ENCODE measurements around the gene CD86. TPM values are rescaled to one million over a fixed set of nuclear protein-coding genes. Genes with fewer than 3 reads are reported as not detected.

Gene CD86
- total and polyA plus RNA-seq, 9 of the 15 experiments (the other 6 are each of a cell fraction or from before 2014, with no cell fraction given) = 0.16 TPM; not detected in 8

DNA sequence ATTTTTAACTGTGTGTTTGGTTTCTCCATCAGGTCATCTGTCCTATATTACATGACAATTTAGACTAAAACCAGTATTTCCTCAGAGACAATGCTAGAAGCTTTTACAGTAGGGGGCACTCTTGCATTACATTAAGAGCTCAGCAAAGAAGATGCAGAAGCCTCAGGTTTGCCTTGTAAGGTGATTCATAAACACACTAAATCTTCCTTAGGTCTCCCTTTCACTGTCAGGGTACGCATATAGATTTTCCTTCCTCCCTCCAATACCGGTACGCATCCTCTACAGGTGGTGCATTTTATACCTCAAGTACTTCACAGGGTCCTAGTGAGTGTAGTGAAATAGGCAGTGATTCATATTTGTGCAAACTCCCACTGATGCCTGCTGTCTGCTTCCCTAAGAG lies 46.5 kb downstream of the CD86 start:
- H4K20me1 ChIP-seq (replicated peaks; ENCODE audit: control insufficient read depth, insufficient read depth, low read length) = no peaks in the 10 kb centered on the region
- no peak overlapping the region for H3K9ac ChIP-seq (ENCODE audit: insufficient read depth in 1 of 2, low read depth in 2 of 2, low read length in 2 of 2)
- no peak overlapping the region for H3K4me2 ChIP-seq (ENCODE audit: insufficient read depth, low read length)
- intact Hi-C loops (cut with micrococcal nuclease) = loop anchor here (1.0 to 5.0 kb wide), 4 partner anchors 158 to 554 kb away; partner anchors contain the start of gene POLQ
- WGBS (ENCODE audit: insufficient coverage, low coverage, missing lambda C conversion rate) = 0% methylated on average over 3 of the region's 3 CpGs
- no peaks in the 10 kb centered on the region for H3K4me1 ChIP-seq (replicated peaks in 1 of 2; ENCODE audit: control insufficient read depth in 2 of 2, insufficient read depth in 2 of 2, low read length in 2 of 2)
- H3K4me3 ChIP-seq = no peak overlapping the region
- FAIRE-seq (no peak), DNase-seq (ENCODE audit: extremely low read depth in 1 of 4, low spot score in 3 of 4) (peak in 2 of 4 experiments; percentile 24 to 51), ATAC-seq (peak; percentile 73)
- ChIA-PET POLR2A (interaction anchor here (0.7 kb wide), 1 partner anchor 321 kb away, joined by 3 read pairs; no protein-coding TSS in a partner anchor), CTCF (ENCODE audit: low intra/inter-chr PET ratio) (interaction anchor here (0.5 to 0.9 kb wide), 5 partner anchors 14 to 859 kb away, joined by 3 to 4 read pairs (median 3); no protein-coding TSS in a partner anchor)
- H3K9me3 ChIP-seq (replicated peaks; ENCODE audit: control insufficient read depth, insufficient read depth, low read depth, low read length) = no peaks in the 10 kb centered on the region
- no peak overlapping the region for H2AFZ ChIP-seq (ENCODE audit: low read depth, low read length)
- in situ Hi-C loops (cut with MboI) = no loop called here
- no peak overlapping the region for H3K27ac ChIP-seq (ENCODE audit: extremely low read depth, low read depth, low read length)
- H3K27me3 ChIP-seq (ENCODE audit: control insufficient read depth in 2 of 2, insufficient read depth in 2 of 2, low read length in 2 of 2) = no peaks in the 10 kb centered on the region; a peak in 1 of 5 replicates
- BruUV-seq (replicated peaks) = no TSS peak
- H3K79me2 ChIP-seq (ENCODE audit: control insufficient read depth, insufficient read depth, low read length) = no peaks in the 10 kb centered on the region
- H3K36me3 ChIP-seq (ENCODE audit: control insufficient read depth, insufficient read depth, low read length) = no peaks in the 10 kb centered on the region
- H3K9me1 ChIP-seq (ENCODE audit: control insufficient read depth, insufficient read depth, low read length) = no peaks in the 10 kb centered on the region
- TF ChIP-seq RAD21 (CRISPR knock-in tag; conservative IDR thresholded peaks at IDR 0.05 in 1 of 2, IDR thresholded peaks at IDR 0.05 in 1 of 2) (peak; percentile 67 to 84), PTBP1 (IDR thresholded peaks at IDR 0.05; ENCODE audit: low read depth, low read length) (no peak), SMC3 (conservative IDR thresholded peaks at IDR 0.05; ENCODE audit: insufficient read depth, low read depth, low read length) (0 out of 2 replicates have a peak, but pooled peaks have one; percentile 21), ARID2 (IDR thresholded peaks at IDR 0.05) (no peak), ZNF408 (CRISPR knock-in tag; IDR thresholded peaks at IDR 0.05; ENCODE audit: low read depth) (no peak)
- TF ChIP-seq, protein P1, sequence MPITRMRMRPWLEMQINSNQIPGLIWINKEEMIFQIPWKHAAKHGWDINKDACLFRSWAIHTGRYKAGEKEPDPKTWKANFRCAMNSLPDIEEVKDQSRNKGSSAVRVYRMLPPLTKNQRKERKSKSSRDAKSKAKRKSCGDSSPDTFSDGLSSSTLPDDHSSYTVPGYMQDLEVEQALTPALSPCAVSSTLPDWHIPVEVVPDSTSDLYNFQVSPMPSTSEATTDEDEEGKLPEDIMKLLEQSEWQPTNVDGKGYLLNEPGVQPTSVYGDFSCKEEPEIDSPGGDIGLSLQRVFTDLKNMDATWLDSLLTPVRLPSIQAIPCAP (CRISPR knock-in tag; IDR thresholded peaks at IDR 0.05; ENCODE audit: borderline replicate concordance) = no peak
- TF ChIP-seq, protein P2, sequence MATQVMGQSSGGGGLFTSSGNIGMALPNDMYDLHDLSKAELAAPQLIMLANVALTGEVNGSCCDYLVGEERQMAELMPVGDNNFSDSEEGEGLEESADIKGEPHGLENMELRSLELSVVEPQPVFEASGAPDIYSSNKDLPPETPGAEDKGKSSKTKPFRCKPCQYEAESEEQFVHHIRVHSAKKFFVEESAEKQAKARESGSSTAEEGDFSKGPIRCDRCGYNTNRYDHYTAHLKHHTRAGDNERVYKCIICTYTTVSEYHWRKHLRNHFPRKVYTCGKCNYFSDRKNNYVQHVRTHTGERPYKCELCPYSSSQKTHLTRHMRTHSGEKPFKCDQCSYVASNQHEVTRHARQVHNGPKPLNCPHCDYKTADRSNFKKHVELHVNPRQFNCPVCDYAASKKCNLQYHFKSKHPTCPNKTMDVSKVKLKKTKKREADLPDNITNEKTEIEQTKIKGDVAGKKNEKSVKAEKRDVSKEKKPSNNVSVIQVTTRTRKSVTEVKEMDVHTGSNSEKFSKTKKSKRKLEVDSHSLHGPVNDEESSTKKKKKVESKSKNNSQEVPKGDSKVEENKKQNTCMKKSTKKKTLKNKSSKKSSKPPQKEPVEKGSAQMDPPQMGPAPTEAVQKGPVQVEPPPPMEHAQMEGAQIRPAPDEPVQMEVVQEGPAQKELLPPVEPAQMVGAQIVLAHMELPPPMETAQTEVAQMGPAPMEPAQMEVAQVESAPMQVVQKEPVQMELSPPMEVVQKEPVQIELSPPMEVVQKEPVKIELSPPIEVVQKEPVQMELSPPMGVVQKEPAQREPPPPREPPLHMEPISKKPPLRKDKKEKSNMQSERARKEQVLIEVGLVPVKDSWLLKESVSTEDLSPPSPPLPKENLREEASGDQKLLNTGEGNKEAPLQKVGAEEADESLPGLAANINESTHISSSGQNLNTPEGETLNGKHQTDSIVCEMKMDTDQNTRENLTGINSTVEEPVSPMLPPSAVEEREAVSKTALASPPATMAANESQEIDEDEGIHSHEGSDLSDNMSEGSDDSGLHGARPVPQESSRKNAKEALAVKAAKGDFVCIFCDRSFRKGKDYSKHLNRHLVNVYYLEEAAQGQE (IDR thresholded peaks at IDR 0.05; ENCODE audit: borderline replicate concordance) = peak; percentile 68; the same call in 1 of the 2 replicates
- TF ChIP-seq, protein P2 (CRISPR knock-in tag; IDR thresholded peaks at IDR 0.05; ENCODE audit: low read depth) = no peak
- TF ChIP-seq, protein P3, sequence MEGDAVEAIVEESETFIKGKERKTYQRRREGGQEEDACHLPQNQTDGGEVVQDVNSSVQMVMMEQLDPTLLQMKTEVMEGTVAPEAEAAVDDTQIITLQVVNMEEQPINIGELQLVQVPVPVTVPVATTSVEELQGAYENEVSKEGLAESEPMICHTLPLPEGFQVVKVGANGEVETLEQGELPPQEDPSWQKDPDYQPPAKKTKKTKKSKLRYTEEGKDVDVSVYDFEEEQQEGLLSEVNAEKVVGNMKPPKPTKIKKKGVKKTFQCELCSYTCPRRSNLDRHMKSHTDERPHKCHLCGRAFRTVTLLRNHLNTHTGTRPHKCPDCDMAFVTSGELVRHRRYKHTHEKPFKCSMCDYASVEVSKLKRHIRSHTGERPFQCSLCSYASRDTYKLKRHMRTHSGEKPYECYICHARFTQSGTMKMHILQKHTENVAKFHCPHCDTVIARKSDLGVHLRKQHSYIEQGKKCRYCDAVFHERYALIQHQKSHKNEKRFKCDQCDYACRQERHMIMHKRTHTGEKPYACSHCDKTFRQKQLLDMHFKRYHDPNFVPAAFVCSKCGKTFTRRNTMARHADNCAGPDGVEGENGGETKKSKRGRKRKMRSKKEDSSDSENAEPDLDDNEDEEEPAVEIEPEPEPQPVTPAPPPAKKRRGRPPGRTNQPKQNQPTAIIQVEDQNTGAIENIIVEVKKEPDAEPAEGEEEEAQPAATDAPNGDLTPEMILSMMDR (IDR thresholded peaks at IDR 0.05 in 2 of 3, conservative IDR thresholded peaks at IDR 0.05 in 1 of 3; ENCODE audit: insufficient read depth in 2 of 3, low read depth in 1 of 3, low read length in 3 of 3) = peak; percentile 27 to 70 (median 51); a peak in 4 of 6 replicates
